Cardiac fibroblast (primary cell): Measurements from ENCODE around the gene PEX5L.

Source experiments
- DNase-seq, 2 donors: peaks; one replicate each; pipeline versions ENCODE4 v3.0.0 to v3.0.0-alpha.2; 2010; ENCODE audit warnings: low read depth in 2 of 2
- H3K4me3 ChIP-seq, 2 donors: replicated peaks in 1 of 2; 1 replicate in 1 of 2; 2 replicates in 1 of 2; pipeline ENCODE4 v1.5.1; 2011; ENCODE audit warnings: low read depth in 2 of 2, low read length in 2 of 2, mild to moderate bottlenecking in 2 of 2, moderate library complexity in 1 of 2
- TF ChIP-seq, protein P1 (sequence below): IDR thresholded peaks from one replicate; pipeline ENCODE4 v1.5.1; 2011; ENCODE audit warnings: low read depth, mild to moderate bottlenecking, low read length, inconsistent platforms

Gene PEX5L

DNA sequence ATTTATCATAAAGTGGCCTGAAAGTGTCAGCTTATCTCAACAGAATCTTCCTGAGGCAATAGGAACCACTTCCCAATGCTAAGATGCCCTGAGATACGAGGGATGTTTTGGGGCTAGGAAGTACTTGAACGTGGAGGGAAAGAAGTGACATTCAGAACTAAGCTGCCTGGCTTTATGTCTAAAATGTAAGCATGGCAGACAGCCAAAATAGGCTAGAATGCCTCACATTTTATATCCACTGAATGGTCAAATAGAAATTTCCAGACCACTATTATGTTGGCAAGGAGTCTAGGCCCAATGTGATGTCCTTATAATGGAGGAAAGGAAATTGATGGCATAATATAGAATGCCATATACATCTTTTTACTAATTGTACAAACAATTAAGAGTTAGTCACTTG is 154.9 kb downstream of the PEX5L start:
- TF ChIP-seq, protein P1, sequence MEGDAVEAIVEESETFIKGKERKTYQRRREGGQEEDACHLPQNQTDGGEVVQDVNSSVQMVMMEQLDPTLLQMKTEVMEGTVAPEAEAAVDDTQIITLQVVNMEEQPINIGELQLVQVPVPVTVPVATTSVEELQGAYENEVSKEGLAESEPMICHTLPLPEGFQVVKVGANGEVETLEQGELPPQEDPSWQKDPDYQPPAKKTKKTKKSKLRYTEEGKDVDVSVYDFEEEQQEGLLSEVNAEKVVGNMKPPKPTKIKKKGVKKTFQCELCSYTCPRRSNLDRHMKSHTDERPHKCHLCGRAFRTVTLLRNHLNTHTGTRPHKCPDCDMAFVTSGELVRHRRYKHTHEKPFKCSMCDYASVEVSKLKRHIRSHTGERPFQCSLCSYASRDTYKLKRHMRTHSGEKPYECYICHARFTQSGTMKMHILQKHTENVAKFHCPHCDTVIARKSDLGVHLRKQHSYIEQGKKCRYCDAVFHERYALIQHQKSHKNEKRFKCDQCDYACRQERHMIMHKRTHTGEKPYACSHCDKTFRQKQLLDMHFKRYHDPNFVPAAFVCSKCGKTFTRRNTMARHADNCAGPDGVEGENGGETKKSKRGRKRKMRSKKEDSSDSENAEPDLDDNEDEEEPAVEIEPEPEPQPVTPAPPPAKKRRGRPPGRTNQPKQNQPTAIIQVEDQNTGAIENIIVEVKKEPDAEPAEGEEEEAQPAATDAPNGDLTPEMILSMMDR = no peak
- no peak overlapping the region for H3K4me3 ChIP-seq
- DNase-seq = peak in 1 of 2 donors; percentile 1

DNA sequence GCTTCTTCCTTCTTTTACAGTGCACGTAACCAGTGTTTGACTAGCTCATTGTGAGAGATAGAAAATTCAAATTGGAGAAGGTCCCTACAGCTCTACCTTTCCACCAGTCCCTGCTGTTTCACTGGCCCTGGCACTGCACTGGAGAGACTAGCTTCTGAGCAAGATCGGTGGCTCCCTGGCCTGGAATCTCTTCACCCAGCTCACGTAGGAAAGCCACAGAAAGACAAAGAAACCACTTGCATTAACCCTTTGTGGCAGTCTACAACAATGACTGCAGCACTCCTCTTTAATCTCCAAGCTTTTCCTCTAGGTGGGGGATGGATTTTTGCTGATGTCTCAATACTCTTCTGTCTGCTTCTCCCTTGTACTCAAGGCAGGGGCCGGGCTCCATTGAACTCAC is 155.9 kb downstream of the PEX5L start:
- H3K4me3 ChIP-seq = no peak overlapping the region
- TF ChIP-seq, protein P1 = no peak
- no peak for DNase-seq

DNA sequence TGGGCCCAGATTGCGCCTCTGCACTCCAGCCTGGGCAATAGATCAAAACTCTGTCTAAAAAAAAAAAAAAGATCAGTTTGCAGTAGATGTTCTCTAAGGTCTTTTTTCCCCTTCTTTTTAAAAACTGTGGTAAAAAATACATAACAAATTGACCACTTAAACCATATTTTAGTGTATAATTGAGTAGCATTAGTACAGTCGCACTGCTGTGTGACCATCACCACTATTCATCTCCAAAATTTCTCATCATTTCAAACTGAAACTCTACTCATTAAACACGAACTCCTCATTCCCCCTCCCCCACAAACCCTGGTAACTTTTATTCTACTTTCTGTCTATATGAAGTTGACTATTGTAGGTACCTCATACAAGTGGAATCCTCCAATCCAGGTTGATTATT is 160.3 kb downstream of the PEX5L start:
- DNase-seq = no peak
- TF ChIP-seq, protein P1 = no peak
- no peak overlapping the region for H3K4me3 ChIP-seq

DNA sequence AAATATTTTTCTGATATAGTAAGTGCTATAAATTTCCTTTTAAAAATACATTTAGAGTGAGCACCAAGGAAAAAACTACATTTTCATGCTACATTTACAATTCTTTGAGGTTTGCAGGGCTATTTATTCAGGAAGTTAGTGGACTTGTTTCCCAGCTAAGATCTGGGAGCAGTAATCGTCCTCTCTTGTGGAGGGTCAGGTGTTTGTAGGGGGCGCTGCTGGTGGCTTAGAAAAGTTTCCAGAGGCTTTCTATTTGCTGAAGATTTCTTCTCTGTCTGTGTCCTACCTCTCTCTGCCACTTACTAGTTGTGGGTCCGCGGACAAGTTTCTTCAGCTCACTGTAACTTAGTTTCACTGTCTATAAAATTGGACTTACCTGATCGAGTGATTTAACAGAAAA is 163.9 kb downstream of the PEX5L start:
- H3K4me3 ChIP-seq = no peak overlapping the region
- no peak for DNase-seq
- TF ChIP-seq, protein P1 = no peak

DNA sequence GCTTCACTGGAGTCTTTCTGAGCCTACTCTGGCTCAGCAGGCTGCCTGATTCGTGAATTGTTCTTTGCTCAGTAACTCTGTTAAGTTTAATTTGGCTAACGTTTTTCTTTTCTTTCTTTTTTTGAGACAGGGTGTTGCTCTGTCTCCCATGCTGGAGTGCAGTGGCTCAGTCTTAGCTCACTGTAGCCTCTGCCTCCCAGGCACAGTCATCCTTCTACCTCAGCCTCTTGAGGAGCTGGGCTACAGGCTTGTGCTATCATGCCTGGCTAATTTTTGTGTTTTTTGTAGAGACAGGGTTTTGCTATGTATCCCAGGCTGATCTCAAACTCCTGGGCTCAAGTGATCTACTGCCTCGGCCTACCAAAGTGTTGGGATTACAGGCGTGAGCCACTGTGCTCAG is 165.0 kb downstream of the PEX5L start:
- no peak for DNase-seq
- H3K4me3 ChIP-seq = no peak overlapping the region
- TF ChIP-seq, protein P1 = no peak

DNA sequence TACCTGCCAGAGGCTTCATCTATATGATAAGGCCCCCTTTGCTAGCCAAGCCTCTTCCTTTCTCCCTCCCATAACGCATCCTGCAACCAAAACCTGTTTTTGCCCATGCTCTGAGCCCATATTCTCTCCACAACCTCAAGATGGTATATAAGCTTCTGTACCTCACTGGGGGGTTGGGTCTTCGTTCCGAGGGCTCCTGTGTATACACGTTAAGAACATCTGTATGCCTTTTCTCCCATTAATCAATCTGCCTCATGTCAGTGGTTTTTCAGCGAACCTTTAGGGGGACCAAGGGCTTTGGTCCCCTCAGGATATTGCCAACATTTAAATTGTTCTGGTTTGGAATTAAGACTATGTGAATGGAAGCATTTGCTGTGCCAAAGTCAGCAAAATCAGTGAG is 168.0 kb downstream of the PEX5L start:
- no peak for DNase-seq
- no peak overlapping the region for H3K4me3 ChIP-seq
- TF ChIP-seq, protein P1 = no peak

DNA sequence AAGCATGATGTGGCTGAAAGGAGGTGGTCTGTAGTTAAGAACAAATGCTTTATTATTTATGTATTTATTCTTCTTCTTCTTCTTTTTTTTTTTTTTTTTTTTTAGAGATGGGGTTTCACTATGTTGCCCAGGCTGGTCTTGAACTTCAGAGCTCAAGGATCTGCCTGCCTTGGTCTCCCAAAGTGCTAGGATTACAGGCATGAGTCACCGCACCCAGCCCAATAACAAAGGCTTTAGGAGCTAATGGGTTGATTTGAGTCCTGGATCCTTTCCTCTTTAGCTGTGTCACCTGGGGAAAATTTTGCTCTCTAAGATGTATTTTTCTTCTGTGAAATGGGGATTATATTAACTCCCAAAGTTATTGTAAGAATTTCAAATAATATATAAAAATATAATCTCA is 168.8 kb downstream of the PEX5L start:
- no peak overlapping the region for H3K4me3 ChIP-seq
- TF ChIP-seq, protein P1 = no peak
- DNase-seq = no peak
